ENCODE measurements around the gene TCF4.

Gene TCF4

DNA sequence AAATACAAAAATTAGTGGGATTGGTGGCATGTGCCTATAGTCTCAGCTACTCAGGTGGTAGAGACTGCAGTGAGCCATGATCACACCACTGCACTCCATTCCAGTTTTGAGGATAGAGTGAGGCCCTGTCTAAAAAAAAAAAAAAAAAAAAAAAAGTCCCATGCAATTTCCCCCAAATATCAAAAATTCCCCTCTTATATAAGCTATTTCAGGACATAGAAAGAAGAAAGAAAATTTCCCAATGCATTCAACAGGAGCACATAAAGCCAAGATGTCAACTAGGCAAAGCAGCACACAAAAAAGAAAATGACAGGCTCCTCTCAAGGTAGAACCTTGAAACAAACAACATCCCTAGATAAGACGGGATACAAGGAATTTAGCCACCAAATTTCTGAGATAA is 213.3 kb downstream of the TCF4 start:
- no peak for DNase-seq

- no peak for DNase-seq
Observed at GRCh38 chr18:55372209-55372608, 215.8 kb downstream of the TCF4 start.

DNA sequence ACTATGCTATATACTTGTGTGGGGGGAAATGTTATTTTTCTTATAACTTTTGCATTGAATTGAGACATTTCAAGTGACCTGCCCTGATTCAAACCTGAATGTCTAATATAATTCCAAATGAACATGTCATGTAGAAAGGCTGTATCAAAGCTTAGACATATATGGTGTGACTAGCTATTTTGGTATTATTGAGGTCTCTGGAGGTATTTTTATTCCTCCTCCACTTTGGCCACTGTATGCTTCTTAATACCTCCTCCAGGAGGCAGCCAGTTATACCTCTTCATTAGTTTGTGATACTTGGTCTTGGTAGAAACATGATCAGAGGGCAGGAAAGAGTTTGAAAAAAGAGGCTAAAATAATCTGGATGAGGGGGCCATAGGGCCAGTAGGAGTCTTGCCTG is 217.1 kb downstream of the TCF4 start:
- no peak for DNase-seq

GRCh38 chr18:55369346-55369745 is 218.6 kb downstream of the TCF4 start:
- no peak for DNase-seq

GRCh38 chr18:55365342-55365741 is 222.7 kb downstream of the TCF4 start:
- no peak for DNase-seq

- no peak for DNase-seq
Observed at GRCh38 chr18:55362303-55362702, 225.7 kb downstream of the TCF4 start.

GRCh38 chr18:55361492-55362250 is 226.3 kb downstream of the TCF4 start:
- no peak for DNase-seq

GRCh38 chr18:55360061-55360460 is 227.9 kb downstream of the TCF4 start:
- DNase-seq, result no peak

GRCh38 chr18:55356815-55357214 is 231.2 kb downstream of the TCF4 start:
- no peak for DNase-seq

- no peak for DNase-seq
Observed at GRCh38 chr18:55355223-55355622, 232.8 kb downstream of the TCF4 start.

GRCh38 chr18:55354795-55355194 is 233.2 kb downstream of the TCF4 start:
- peak; percentile 7 for DNase-seq

GRCh38 chr18:55353806-55354205 is 234.2 kb downstream of the TCF4 start:
- peak; percentile 12 for DNase-seq

GRCh38 chr18:55353391-55353790 is 234.6 kb downstream of the TCF4 start:
- DNase-seq, result no peak

GRCh38 chr18:55351980-55352714 is 235.8 kb downstream of the TCF4 start:
- no peak for DNase-seq

GRCh38 chr18:55351241-55351691 is 236.7 kb downstream of the TCF4 start:
- DNase-seq, result no peak

DNA sequence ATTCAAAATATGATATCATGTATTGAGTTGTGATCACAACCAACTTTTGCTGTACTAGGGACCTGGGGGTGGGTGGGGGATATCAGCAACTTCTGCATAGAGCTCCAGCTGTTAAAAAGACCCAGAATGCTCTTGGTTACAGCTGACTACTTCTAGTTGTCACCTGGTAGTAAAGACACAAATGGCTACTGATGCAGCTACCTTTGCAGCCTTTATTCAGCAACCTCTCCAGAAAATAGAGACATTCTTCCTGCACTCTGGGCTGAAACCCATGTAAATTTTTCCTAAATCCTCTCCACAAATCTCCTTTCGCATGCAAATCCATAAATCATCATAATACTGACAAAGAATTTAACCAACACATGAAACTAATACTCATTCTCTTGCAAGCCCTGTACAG is 238.3 kb downstream of the TCF4 start:
- no peak for DNase-seq

- DNase-seq, result no peak
Observed at GRCh38 chr18:55346961-55347740, 240.8 kb downstream of the TCF4 start.

- no peak for DNase-seq
Observed at GRCh38 chr18:55346387-55346786, 241.6 kb downstream of the TCF4 start.

DNA sequence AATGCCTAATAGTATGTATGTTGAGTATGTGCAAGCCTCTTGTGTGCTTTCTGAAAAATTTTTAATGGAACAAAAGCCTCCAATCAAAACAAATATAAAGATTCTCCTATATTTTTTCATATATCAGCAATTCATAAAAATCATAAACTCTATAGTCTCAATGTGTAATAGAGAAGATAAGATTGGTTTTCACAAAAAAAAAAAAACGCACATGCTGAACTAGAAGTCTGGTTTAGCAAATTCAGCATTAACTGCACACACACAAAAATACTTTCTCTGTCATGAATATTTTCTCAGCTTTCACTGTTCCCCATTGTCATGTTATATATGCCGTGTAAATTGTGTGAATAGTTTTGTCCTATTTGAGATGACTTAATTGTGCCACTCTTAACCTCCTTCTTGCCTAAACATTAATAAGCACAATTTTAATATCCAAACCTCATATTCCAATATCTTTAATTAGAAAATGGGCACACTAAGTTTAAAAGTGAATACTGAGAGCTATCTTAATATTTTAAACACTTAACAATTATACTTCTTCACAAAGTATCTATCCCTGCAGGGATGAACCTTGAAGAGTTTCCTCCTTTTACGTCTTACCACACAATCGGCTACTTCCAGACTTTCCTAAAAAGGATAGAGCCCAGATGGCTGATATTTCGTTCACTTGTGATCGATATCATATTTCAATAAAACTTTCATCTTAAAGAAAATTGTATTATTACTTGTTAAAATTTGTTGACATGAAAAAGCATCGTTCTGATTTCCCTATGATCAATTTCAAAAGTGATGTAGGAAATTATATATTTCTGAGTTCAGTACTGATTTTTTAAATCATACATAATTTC is 242.7 kb downstream of the TCF4 start:
- DNase-seq, result no peak

- peak; percentile 9 for DNase-seq
Observed at GRCh38 chr18:55343396-55344073, 244.5 kb downstream of the TCF4 start.

DNA sequence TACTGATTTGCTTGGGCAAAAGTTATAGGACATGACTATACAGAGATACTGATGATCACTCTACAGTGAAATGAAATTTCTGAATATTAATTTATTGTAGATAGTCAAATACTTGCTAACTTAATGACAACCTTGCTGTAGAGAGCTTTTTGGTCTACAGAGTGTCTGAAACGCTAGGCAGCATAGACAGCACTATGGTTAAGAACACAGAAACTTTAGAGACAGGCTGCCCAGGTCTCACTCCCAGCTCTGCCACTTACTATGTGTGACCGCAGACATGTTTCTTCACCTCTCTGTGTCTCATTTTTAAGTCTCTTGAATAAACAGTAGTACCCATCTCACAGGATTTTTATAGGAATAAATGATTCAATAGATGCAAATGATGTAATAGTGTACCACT is 247.0 kb downstream of the TCF4 start:
- DNase-seq, result no peak

GRCh38 chr18:55339990-55340389 is 248.0 kb downstream of the TCF4 start:
- DNase-seq, result no peak

Measured in NCI-H82 (cell line).